Lower lobe of right lung (tissue), 2 donors: ENCODE results near the gene XPR1. TPM values are rescaled to one million over a fixed set of nuclear protein-coding genes. Genes with fewer than 3 reads are reported as not detected.

ENCODE experiments used
- ATAC-seq, 2 donors: fragments of 200-7000 bp; cut with Tn5 transposase; one replicate each; pipeline ENCODE4 v1.9.1; 2020 to 2022; ENCODE audit warnings: mild to moderate bottlenecking in 2 of 2, moderate library complexity in 2 of 2
- DNase-seq: peaks from one replicate; pipeline ENCODE4 v3.0.0-alpha.2; 2020
- H3K27ac ChIP-seq: fragments of 200-600 bp; one replicate; pipeline ENCODE4 v1.8.0; 2022
- H3K27me3 ChIP-seq: fragments of 200-600 bp; one replicate; pipeline ENCODE4 v1.8.0; 2022; ENCODE audit warnings: low read depth
- H3K36me3 ChIP-seq: fragments of 200-600 bp; one replicate; pipeline ENCODE4 v1.8.0; 2022; ENCODE audit warnings: mild to moderate bottlenecking
- H3K4me1 ChIP-seq: fragments of 200-600 bp; one replicate; pipeline ENCODE4 v1.8.0; 2022
- H3K4me3 ChIP-seq: fragments of 200-600 bp; one replicate; pipeline ENCODE4 v1.8.0; 2022; ENCODE audit warnings: mild to moderate bottlenecking
- H3K9me3 ChIP-seq: fragments of 200-600 bp; one replicate; pipeline ENCODE4 v1.8.0; 2022
- intact Hi-C: fragments of 100-400 bp; cut with DNase I; formaldehyde crosslinking; loops from one replicate; pipeline ENCODE4 v1.11.0; 2022
- total RNA-seq: library from RNA; stranded (reverse); fragmentation: NEBNext Ultra II Directional; extraction: Animal tissue kit (Norgen Biotek cat#: 25700); gene quantifications from one replicate; pipeline ENCODE4 v1.2.1, GENCODE V29; 2021
- TF ChIP-seq, protein P1 (sequence below): fragments of 200-600 bp; IDR thresholded peaks from one replicate; pipeline ENCODE4 v1.8.0; 2022; ENCODE audit warnings: antibody characterized with exemption, mild to moderate bottlenecking
- donor health status: DM: no; HTN: yes; CAD: no; lungs with severe emphysema.

The XPR1 gene
- total RNA-seq, 1 donor from 2014 or later: 21.1 TPM

DNA sequence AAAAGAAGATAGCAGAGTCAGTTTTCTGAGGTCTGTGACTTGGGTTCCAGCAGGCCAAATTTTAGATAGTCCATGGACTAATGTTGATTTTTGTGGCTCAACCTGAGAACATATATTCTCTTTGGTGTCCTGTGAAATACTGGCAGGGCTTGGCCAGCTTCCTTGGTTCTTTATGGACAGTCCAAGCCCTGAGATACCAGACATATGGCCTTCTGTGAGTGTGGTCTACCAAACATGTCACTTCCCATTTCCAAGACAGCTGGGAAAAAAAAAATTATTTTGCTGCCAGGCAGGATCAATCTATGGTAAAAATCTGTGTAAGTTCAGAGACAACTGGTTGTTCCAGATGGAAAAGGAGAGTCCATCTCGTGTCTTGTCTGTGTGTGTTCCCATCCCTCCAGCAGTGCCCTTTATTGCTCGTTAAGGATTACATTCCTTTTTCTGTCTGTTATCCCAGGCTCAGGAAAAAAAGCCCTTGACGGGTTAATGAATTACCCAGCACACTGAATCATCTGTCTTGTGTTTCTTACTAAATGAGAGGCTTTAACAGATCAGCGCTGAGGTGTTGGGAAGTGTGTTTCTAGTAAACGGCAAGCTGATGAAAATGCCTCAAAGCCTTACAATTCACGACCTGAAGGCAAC, 33.4 kb upstream of the XPR1 start:
- intact Hi-C loops: no loop called here
- H3K4me3 ChIP-seq: no peak overlapping the region
- H3K27ac ChIP-seq: no peak overlapping the region

DNA sequence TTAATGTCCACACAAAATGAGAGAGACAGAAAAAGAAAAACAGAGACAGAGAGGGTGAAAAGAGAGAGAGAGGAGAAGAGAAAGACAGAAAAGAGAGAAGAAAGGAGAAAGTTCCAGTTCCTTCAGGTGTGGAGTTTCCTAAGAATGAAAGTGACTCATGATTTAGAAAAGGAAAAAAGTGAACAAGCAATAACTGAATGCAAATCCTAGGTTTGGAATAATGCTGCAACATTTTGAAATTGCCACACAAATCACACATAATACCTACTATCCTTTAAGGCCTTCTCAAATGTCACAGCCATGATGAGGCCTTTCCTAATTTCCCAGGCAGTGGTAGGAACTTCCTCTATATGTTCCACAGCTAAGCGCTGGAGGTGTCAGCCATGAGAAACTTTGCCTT, 31.5 kb upstream of the XPR1 start:
- no peaks in the 10 kb centered on the region for H3K9me3 ChIP-seq
- DNase-seq: no peak
- intact Hi-C loops: no loop called here
- H3K36me3 ChIP-seq: no peaks in the 10 kb centered on the region
- no peak overlapping the region for H3K4me3 ChIP-seq
- no peaks in the 10 kb centered on the region for H3K27me3 ChIP-seq
- no peaks in the 10 kb centered on the region for H3K4me1 ChIP-seq
- no peak overlapping the region for H3K27ac ChIP-seq
- TF ChIP-seq, protein P1, sequence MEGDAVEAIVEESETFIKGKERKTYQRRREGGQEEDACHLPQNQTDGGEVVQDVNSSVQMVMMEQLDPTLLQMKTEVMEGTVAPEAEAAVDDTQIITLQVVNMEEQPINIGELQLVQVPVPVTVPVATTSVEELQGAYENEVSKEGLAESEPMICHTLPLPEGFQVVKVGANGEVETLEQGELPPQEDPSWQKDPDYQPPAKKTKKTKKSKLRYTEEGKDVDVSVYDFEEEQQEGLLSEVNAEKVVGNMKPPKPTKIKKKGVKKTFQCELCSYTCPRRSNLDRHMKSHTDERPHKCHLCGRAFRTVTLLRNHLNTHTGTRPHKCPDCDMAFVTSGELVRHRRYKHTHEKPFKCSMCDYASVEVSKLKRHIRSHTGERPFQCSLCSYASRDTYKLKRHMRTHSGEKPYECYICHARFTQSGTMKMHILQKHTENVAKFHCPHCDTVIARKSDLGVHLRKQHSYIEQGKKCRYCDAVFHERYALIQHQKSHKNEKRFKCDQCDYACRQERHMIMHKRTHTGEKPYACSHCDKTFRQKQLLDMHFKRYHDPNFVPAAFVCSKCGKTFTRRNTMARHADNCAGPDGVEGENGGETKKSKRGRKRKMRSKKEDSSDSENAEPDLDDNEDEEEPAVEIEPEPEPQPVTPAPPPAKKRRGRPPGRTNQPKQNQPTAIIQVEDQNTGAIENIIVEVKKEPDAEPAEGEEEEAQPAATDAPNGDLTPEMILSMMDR: no peak
- no peak for ATAC-seq

More for the DNA sequence above, 33.4 kb upstream of the XPR1 start:
- no peak for DNase-seq
- H3K36me3 ChIP-seq: no peaks in the 10 kb centered on the region
- H3K27me3 ChIP-seq: no peaks in the 10 kb centered on the region
- H3K4me1 ChIP-seq: no peaks in the 10 kb centered on the region
- no peaks in the 10 kb centered on the region for H3K9me3 ChIP-seq
- TF ChIP-seq, protein P1: no peak
- peak in 1 of 2 donors; percentile 64 for ATAC-seq

DNA sequence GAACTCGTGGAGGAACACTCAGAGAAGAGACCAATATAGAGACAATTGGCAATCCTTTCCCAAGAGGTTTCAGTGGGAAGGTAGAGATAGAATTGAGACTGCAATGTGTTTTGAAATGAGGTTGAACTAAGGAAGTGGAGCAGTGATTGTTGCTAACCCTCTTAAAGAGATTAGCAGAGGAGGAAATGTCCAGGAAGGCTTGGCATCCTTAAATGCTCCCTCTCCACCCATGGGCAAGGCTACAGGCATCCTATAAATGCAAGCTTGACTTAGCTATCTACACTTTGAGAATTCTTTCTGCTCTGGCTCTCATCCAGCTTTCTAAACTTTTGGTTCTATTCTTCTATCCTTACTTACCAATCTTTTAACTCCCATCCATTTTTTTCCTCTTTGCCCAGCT, 30.3 kb upstream of the XPR1 start:
- TF ChIP-seq, protein P1: no peak
- intact Hi-C loops: no loop called here
- Histone ChIP-seq H3K4me3 (no peak overlapping the region), H3K4me1 (no peaks in the 10 kb centered on the region), H3K36me3 (no peaks in the 10 kb centered on the region), H3K9me3 (no peaks in the 10 kb centered on the region), H3K27ac (no peak overlapping the region), H3K27me3 (no peaks in the 10 kb centered on the region)
- DNase-seq: no peak
- ATAC-seq: no peak

DNA sequence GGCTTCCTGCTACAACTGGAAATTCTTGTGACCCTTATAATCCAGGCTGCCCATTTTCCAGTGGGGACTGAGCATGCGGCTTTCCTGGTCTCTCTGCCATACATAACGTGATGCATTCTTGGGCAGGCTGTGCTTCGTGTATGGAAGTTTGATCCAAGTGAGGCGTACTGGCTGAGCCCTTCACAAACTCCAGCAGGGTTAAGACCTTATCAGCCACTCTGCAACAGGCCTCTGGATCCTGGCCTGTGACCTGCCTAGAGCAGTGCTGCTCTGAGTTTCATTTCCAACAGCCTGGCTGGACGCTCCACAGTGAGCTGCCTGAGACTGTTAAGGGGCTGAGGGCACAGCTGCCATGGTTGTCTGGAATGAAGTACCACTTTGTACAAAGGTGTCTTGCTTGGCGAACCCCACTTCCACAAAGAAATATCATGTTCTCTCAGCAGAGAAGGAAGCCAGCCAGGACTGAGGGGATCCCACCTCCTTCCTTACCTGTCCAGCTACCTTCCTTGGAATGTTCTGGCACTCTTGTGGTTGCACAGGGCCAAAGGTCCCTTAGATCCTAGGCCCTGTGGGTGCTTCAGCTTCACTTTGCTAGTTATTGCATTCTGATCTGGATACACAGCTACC, 28.5 kb upstream of the XPR1 start:
- intact Hi-C loops: no loop called here
- Histone ChIP-seq H3K4me1 (no peaks in the 10 kb centered on the region), H3K27ac (no peak overlapping the region), H3K36me3 (no peaks in the 10 kb centered on the region), H3K27me3 (no peaks in the 10 kb centered on the region), H3K4me3 (no peak overlapping the region), H3K9me3 (no peaks in the 10 kb centered on the region)
- no peak for DNase-seq
- ATAC-seq: no peak
- TF ChIP-seq, protein P1: no peak

DNA sequence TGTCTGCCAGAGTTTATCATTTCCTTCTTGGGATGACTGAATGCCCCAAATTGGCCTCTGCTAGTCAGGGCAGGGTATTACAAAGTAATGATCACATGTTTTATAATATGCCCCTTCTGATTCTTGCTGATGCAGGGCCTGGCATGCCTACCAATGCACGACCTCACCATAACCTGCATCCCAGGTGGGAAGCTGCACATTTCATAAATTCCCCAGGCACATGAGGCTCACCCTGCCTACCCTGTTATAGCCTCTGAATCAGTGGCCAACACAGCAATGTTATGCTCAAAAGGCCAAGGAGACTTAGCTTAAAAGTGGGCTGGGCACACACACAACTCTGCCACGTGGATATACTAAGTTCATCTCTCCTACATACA, 28.0 kb upstream of the XPR1 start:
- Histone ChIP-seq H3K4me3 (no peak overlapping the region), H3K27me3 (no peaks in the 10 kb centered on the region), H3K4me1 (no peaks in the 10 kb centered on the region), H3K36me3 (no peaks in the 10 kb centered on the region), H3K27ac (no peak overlapping the region), H3K9me3 (no peaks in the 10 kb centered on the region)
- no peak for DNase-seq
- intact Hi-C loops: no loop called here
- TF ChIP-seq, protein P1: no peak
- ATAC-seq: no peak
